GM23338 (cell line): ENCODE measurements around the gene SLC24A4.

Experiments
- EZH2 ChIP-seq: fragments of 200-600 bp; sonication (generic); IDR thresholded peaks from one replicate; pipeline ENCODE4 v1.8.0; 2017; ENCODE audit warnings: antibody characterized with exemption, mild to moderate bottlenecking, low read depth; ENCODE audit not compliant: unreplicated experiment
- EZH2phosphoT487 ChIP-seq: fragments of 200-600 bp; sonication (generic); IDR thresholded peaks from one replicate; pipeline ENCODE4 v1.8.1; 2018; ENCODE audit warnings: antibody characterized with exemption; ENCODE audit not compliant: unreplicated experiment
- JUNB ChIP-seq: IDR thresholded peaks from one replicate; pipeline ENCODE4 v1.6.1; 2016; ENCODE audit warnings: antibody characterized with exemption; ENCODE audit not compliant: unreplicated experiment
- POLR2AphosphoS5 ChIP-seq: IDR thresholded peaks from 2 replicates; pipeline ENCODE4 v1.6.1; 2016; ENCODE audit warnings: antibody characterized with exemption, low read depth
- TF ChIP-seq, protein P1 (sequence below), 2 experiments: fragments of 200-600 bp in 1 of 2; sonication (generic) in 1 of 2; conservative IDR thresholded peaks; 2 replicates each; pipeline versions ENCODE4 v1.5.1 to v1.6.1; 2016 to 2017; ENCODE audit warnings: antibody characterized with exemption in 2 of 2, low read depth in 2 of 2, mild to moderate bottlenecking in 2 of 2, moderate library complexity in 1 of 2
- TF ChIP-seq, protein P2 (sequence below): IDR thresholded peaks from one replicate; pipeline ENCODE4 v1.6.1; 2018; ENCODE audit warnings: antibody characterized with exemption; ENCODE audit not compliant: unreplicated experiment
- TF ChIP-seq, protein P3 (sequence below): fragments of 250-450 bp; sonication (Bioruptor Pico); IDR thresholded peaks from 2 replicates; pipeline ENCODE4 v1.5.0; 2020; ENCODE audit warnings: mild to moderate bottlenecking, moderate library complexity

DNA sequence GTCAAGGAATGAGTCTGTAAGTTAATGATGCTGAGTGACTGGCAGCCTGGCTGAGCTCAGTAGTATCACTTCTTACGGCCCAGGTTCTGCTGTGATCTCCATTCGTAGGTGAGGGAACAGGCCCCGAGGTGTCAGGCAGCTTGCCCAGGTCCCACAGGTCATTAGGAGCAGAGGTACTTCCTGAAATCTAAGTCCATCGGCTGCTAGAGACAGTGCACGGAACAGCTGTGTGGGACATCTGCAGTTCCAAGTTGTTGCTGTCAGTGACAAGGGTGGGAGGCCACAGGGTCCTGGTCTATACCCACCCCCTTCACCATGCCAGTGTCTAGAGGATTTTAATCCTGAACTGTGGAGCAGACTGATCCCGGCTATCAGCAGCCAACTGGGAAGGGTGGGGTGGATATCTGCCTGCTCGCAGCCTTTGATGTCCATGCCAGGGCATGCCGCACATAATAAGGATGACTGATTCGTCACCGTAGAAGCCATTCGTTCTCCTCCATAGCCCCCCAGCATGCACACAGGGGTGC, 108.3 kb downstream of the SLC24A4 start:
- TF ChIP-seq, protein P1, sequence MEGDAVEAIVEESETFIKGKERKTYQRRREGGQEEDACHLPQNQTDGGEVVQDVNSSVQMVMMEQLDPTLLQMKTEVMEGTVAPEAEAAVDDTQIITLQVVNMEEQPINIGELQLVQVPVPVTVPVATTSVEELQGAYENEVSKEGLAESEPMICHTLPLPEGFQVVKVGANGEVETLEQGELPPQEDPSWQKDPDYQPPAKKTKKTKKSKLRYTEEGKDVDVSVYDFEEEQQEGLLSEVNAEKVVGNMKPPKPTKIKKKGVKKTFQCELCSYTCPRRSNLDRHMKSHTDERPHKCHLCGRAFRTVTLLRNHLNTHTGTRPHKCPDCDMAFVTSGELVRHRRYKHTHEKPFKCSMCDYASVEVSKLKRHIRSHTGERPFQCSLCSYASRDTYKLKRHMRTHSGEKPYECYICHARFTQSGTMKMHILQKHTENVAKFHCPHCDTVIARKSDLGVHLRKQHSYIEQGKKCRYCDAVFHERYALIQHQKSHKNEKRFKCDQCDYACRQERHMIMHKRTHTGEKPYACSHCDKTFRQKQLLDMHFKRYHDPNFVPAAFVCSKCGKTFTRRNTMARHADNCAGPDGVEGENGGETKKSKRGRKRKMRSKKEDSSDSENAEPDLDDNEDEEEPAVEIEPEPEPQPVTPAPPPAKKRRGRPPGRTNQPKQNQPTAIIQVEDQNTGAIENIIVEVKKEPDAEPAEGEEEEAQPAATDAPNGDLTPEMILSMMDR (conservative IDR thresholded peaks at IDR 0.05; ENCODE audit: low read depth in 2 of 2), result no peak
- TF ChIP-seq, protein P2, sequence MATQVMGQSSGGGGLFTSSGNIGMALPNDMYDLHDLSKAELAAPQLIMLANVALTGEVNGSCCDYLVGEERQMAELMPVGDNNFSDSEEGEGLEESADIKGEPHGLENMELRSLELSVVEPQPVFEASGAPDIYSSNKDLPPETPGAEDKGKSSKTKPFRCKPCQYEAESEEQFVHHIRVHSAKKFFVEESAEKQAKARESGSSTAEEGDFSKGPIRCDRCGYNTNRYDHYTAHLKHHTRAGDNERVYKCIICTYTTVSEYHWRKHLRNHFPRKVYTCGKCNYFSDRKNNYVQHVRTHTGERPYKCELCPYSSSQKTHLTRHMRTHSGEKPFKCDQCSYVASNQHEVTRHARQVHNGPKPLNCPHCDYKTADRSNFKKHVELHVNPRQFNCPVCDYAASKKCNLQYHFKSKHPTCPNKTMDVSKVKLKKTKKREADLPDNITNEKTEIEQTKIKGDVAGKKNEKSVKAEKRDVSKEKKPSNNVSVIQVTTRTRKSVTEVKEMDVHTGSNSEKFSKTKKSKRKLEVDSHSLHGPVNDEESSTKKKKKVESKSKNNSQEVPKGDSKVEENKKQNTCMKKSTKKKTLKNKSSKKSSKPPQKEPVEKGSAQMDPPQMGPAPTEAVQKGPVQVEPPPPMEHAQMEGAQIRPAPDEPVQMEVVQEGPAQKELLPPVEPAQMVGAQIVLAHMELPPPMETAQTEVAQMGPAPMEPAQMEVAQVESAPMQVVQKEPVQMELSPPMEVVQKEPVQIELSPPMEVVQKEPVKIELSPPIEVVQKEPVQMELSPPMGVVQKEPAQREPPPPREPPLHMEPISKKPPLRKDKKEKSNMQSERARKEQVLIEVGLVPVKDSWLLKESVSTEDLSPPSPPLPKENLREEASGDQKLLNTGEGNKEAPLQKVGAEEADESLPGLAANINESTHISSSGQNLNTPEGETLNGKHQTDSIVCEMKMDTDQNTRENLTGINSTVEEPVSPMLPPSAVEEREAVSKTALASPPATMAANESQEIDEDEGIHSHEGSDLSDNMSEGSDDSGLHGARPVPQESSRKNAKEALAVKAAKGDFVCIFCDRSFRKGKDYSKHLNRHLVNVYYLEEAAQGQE, result no peak
- no peak for TF ChIP-seq POLR2AphosphoS5
- TF ChIP-seq, protein P3, sequence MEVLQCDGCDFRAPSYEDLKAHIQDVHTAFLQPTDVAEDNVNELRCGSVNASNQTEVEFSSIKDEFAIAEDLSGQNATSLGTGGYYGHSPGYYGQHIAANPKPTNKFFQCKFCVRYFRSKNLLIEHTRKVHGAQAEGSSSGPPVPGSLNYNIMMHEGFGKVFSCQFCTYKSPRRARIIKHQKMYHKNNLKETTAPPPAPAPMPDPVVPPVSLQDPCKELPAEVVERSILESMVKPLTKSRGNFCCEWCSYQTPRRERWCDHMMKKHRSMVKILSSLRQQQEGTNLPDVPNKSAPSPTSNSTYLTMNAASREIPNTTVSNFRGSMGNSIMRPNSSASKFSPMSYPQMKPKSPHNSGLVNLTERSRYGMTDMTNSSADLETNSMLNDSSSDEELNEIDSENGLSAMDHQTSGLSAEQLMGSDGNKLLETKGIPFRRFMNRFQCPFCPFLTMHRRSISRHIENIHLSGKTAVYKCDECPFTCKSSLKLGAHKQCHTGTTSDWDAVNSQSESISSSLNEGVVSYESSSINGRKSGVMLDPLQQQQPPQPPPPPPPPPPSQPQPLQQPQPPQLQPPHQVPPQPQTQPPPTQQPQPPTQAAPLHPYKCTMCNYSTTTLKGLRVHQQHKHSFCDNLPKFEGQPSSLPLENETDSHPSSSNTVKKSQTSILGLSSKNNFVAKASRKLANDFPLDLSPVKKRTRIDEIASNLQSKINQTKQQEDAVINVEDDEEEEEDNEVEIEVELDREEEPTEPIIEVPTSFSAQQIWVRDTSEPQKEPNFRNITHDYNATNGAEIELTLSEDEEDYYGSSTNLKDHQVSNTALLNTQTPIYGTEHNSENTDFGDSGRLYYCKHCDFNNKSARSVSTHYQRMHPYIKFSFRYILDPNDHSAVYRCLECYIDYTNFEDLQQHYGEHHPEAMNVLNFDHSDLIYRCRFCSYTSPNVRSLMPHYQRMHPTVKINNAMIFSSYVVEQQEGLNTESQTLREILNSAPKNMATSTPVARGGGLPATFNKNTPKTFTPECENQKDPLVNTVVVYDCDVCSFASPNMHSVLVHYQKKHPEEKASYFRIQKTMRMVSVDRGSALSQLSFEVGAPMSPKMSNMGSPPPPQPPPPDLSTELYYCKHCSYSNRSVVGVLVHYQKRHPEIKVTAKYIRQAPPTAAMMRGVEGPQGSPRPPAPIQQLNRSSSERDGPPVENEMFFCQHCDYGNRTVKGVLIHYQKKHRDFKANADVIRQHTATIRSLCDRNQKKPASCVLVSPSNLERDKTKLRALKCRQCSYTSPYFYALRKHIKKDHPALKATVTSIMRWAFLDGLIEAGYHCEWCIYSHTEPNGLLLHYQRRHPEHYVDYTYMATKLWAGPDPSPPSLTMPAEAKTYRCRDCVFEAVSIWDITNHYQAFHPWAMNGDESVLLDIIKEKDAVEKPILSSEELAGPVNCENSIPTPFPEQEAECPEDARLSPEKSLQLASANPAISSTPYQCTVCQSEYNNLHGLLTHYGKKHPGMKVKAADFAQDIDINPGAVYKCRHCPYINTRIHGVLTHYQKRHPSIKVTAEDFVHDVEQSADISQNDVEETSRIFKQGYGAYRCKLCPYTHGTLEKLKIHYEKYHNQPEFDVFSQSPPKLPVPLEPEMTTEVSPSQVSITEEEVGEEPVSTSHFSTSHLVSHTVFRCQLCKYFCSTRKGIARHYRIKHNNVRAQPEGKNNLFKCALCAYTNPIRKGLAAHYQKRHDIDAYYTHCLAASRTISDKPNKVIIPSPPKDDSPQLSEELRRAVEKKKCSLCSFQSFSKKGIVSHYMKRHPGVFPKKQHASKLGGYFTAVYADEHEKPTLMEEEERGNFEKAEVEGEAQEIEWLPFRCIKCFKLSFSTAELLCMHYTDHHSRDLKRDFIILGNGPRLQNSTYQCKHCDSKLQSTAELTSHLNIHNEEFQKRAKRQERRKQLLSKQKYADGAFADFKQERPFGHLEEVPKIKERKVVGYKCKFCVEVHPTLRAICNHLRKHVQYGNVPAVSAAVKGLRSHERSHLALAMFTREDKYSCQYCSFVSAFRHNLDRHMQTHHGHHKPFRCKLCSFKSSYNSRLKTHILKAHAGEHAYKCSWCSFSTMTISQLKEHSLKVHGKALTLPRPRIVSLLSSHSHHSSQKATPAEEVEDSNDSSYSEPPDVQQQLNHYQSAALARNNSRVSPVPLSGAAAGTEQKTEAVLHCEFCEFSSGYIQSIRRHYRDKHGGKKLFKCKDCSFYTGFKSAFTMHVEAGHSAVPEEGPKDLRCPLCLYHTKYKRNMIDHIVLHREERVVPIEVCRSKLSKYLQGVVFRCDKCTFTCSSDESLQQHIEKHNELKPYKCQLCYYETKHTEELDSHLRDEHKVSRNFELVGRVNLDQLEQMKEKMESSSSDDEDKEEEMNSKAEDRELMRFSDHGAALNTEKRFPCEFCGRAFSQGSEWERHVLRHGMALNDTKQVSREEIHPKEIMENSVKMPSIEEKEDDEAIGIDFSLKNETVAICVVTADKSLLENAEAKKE (CRISPR knock-in tag), result no peak
- no peak for TF ChIP-seq JUNB
- no peak for TF ChIP-seq EZH2phosphoT487
- no peak for TF ChIP-seq EZH2
